ENCODE data around the gene PITPNM1.

PITPNM1 gene

GRCh38 chr11:67505605-67506396 is 638 bp upstream of the PITPNM1 start:
- Histone ChIP-seq H3F3A (ENCODE audit: insufficient read depth) (peaks cover 13% of the 10 kb centered on the region), H3K9ac (ENCODE audit: low read length) (peak overlapping the region; percentile 98), H3K4me3 (ENCODE audit: insufficient read depth, low read length, poor library complexity, severe bottlenecking) (peak overlapping the region; percentile 98), H4K20me1 (ENCODE audit: low read depth, low read length) (no peaks in the 10 kb centered on the region; the same call in 1 of the 2 replicates), H3K27ac (ENCODE audit: low read depth, low read length) (peak overlapping the region; percentile 87), H3K79me2 (ENCODE audit: insufficient read depth, low read length) (peaks cover 24% of the 10 kb centered on the region), H2AFZ (ENCODE audit: low read depth, low read length, severe bottlenecking) (no peak overlapping the region), H3K27me3 (ENCODE audit: low read length) (no peaks in the 10 kb centered on the region), H3K36me3 (ENCODE audit: low read length) (no peaks in the 10 kb centered on the region), H3K4me2 (ENCODE audit: low read depth, low read length, poor library complexity, severe bottlenecking) (peak overlapping the region; percentile 76), H3K9me2 (replicated peaks; ENCODE audit: insufficient read depth, low read length) (no peaks in the 10 kb centered on the region), H3K9me3 (ENCODE audit: insufficient read depth, low read length) (no peaks in the 10 kb centered on the region)
- TF ChIP-seq CTCF (IDR thresholded peaks at IDR 0.05; ENCODE audit: insufficient read depth, low read length, poor library complexity, severe bottlenecking) (peak; percentile 88), EZH2phosphoT487 (conservative IDR thresholded peaks at IDR 0.05; ENCODE audit: low read length) (no peak)

- Histone ChIP-seq H3K4me3 (ENCODE audit: insufficient read depth, low read length, poor library complexity, severe bottlenecking) (peak overlapping the region; percentile 98), H3K36me3 (ENCODE audit: low read length) (no peaks in the 10 kb centered on the region), H4K20me1 (ENCODE audit: low read depth, low read length) (no peaks in the 10 kb centered on the region; the same call in 1 of the 2 replicates), H3K79me2 (ENCODE audit: insufficient read depth, low read length) (peaks cover 24% of the 10 kb centered on the region), H3K27ac (ENCODE audit: low read depth, low read length) (peak overlapping the region; percentile 87), H3K9me2 (replicated peaks; ENCODE audit: insufficient read depth, low read length) (no peaks in the 10 kb centered on the region), H3K9ac (ENCODE audit: low read length) (peak overlapping the region; percentile 98), H3K9me3 (ENCODE audit: insufficient read depth, low read length) (no peaks in the 10 kb centered on the region), H3K27me3 (ENCODE audit: low read length) (no peaks in the 10 kb centered on the region), H3K4me2 (ENCODE audit: low read depth, low read length, poor library complexity, severe bottlenecking) (peak overlapping the region; percentile 76), H3F3A (ENCODE audit: insufficient read depth) (peaks cover 13% of the 10 kb centered on the region), H2AFZ (ENCODE audit: low read depth, low read length, severe bottlenecking) (no peak overlapping the region)
- TF ChIP-seq EZH2phosphoT487 (conservative IDR thresholded peaks at IDR 0.05; ENCODE audit: low read length) (no peak), CTCF (IDR thresholded peaks at IDR 0.05; ENCODE audit: insufficient read depth, low read length, poor library complexity, severe bottlenecking) (no peak)
Measured at GRCh38 chr11:67504005-67504949, 886 bp downstream of the PITPNM1 start.

- no peaks in the 10 kb centered on the region for H3K9me2 ChIP-seq (replicated peaks; ENCODE audit: insufficient read depth, low read length)
- TF ChIP-seq EZH2phosphoT487 (conservative IDR thresholded peaks at IDR 0.05; ENCODE audit: low read length) (no peak), CTCF (IDR thresholded peaks at IDR 0.05; ENCODE audit: insufficient read depth, low read length, poor library complexity, severe bottlenecking) (no peak)
- no peak overlapping the region for H3K27ac ChIP-seq (ENCODE audit: low read depth, low read length)
- H2AFZ ChIP-seq (ENCODE audit: low read depth, low read length, severe bottlenecking), result no peak overlapping the region
- H3K4me3 ChIP-seq (ENCODE audit: insufficient read depth, low read length, poor library complexity, severe bottlenecking), result peak overlapping the region; percentile 98
- no peaks in the 10 kb centered on the region; the same call in 1 of the 2 replicates for H4K20me1 ChIP-seq (ENCODE audit: low read depth, low read length)
- H3K79me2 ChIP-seq (ENCODE audit: insufficient read depth, low read length), result peaks cover 24% of the 10 kb centered on the region
- H3K27me3 ChIP-seq (ENCODE audit: low read length), result no peaks in the 10 kb centered on the region
- H3K4me2 ChIP-seq (ENCODE audit: low read depth, low read length, poor library complexity, severe bottlenecking), result peak overlapping the region; percentile 76
- no peaks in the 10 kb centered on the region for H3K36me3 ChIP-seq (ENCODE audit: low read length)
- no peaks in the 10 kb centered on the region for H3K9me3 ChIP-seq (ENCODE audit: insufficient read depth, low read length)
- H3K9ac ChIP-seq (ENCODE audit: low read length), result peak overlapping the region; percentile 98
- H3F3A ChIP-seq (ENCODE audit: insufficient read depth), result peaks cover 13% of the 10 kb centered on the region
Measured at GRCh38 chr11:67503119-67504004, 1.8 kb downstream of the PITPNM1 start.

Data from SU-DHL-6 (cell line).